ENCODE data around the gene BSCL2. TPM values are rescaled to one million over a fixed set of nuclear protein-coding genes. Genes with fewer than 3 reads are reported as not detected.
"Not testable (repeated sequence)": the region's sequence is repeated elsewhere in the genome, so short reads cannot be mapped to it uniquely, and the experiment has no call there.

BSCL2 gene
- total RNA-seq, 1 donor from 2014 or later: 45.2 TPM

DNA sequence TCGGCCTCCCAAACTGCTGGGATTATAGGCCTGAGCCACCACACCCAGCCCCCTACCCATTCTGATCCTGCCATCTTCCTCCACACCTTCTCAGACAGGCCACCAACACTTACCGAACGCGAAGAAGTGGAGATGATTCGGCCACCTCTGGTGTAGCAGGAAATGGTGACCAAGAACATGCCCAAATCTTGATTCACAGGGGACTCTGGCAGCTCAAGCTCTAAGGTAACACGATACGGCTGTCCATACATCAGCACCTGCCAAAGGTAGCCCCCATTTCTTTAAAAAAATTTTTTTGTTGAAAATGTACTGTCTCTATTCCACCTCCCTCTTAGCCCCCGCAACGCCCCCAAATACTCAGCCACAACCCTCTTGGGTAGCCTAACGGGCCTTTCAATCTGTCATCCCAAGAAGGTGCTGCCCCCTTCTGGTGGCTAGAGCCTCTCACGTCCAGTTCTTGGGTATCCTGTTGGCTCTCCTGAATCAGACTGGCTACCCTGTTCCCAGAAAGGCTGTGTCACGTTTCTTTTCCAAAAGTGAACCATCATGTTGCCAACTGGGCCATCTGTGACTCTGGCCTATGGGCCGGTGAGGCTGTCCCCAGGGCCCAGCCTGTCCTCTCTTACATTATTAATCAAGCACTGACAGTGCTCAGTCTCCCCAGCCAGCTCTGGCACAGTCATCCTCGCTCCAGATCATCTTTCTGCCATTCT lies 12.6 kb downstream of the BSCL2 start:
- Histone ChIP-seq H3K27me3 (ENCODE audit: control insufficient read depth, insufficient read depth, low read length) (no peaks in the 10 kb centered on the region), H3K36me3 (ENCODE audit: control insufficient read depth, insufficient read depth, low read length) (no peaks in the 10 kb centered on the region), H3K4me3 (ENCODE audit: low read depth, low read length) (no peak overlapping the region)
- TF ChIP-seq, protein P1, sequence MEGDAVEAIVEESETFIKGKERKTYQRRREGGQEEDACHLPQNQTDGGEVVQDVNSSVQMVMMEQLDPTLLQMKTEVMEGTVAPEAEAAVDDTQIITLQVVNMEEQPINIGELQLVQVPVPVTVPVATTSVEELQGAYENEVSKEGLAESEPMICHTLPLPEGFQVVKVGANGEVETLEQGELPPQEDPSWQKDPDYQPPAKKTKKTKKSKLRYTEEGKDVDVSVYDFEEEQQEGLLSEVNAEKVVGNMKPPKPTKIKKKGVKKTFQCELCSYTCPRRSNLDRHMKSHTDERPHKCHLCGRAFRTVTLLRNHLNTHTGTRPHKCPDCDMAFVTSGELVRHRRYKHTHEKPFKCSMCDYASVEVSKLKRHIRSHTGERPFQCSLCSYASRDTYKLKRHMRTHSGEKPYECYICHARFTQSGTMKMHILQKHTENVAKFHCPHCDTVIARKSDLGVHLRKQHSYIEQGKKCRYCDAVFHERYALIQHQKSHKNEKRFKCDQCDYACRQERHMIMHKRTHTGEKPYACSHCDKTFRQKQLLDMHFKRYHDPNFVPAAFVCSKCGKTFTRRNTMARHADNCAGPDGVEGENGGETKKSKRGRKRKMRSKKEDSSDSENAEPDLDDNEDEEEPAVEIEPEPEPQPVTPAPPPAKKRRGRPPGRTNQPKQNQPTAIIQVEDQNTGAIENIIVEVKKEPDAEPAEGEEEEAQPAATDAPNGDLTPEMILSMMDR (IDR thresholded peaks at IDR 0.05; ENCODE audit: insufficient read depth, low read length, poor library complexity, severe bottlenecking): peak; percentile 85
- DNase-seq (ENCODE audit: low read depth): no peak

DNA sequence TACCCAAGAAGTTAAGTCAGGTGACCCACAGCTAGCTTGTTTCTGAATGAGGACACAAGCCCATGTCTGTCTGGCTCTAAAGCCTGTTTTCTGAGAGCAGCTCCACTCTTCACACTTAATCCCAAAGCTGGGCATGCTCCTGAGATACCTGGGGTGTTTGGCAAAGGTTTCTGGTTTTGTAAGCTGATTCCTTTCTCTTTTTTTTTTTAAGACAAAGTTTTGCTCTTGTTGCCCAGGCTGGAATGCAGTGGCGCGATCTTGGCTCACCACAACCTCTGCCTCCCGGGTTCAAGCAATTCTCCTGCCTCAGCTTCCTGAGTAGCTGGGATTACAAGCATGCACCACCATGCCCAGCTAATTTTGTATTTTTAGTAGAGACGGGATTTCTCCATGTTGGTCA lies 13.6 kb downstream of the BSCL2 start:
- not testable (repeated sequence) for H3K27me3 ChIP-seq (ENCODE audit: control insufficient read depth, insufficient read depth, low read length); DNase-seq (ENCODE audit: low read depth); H3K4me3 ChIP-seq (ENCODE audit: low read depth, low read length)

GRCh38 chr11:62689421-62690183 lies 17.6 kb downstream of the BSCL2 start, which contains the start of gene LRRN4CL:
TSS of gene LRRN4CL (minus strand) at chr11:62689530. CDS start at chr11:62688508, 1,022 bp downstream.
- TF ChIP-seq, protein P1 (IDR thresholded peaks at IDR 0.05; ENCODE audit: insufficient read depth, low read length, poor library complexity, severe bottlenecking): no peak
- Histone ChIP-seq H3K4me3 (ENCODE audit: low read depth, low read length) (no peak within 1 kb of the TSS), H3K27me3 (ENCODE audit: control insufficient read depth, insufficient read depth, low read length) (peaks cover 6% of the 10 kb centered on the region), H3K36me3 (ENCODE audit: control insufficient read depth, insufficient read depth, low read length) (no peaks in the 10 kb centered on the region)
- no peak for DNase-seq (ENCODE audit: low read depth)

More for the DNA sequence above, 13.6 kb downstream of the BSCL2 start:
- not testable (repeated sequence) for H3K36me3 ChIP-seq (ENCODE audit: control insufficient read depth, insufficient read depth, low read length)

- Histone ChIP-seq H3K4me3 (ENCODE audit: low read depth, low read length) (no peak overlapping the region), H3K36me3 (ENCODE audit: control insufficient read depth, insufficient read depth, low read length) (no peaks in the 10 kb centered on the region), H3K27me3 (ENCODE audit: control insufficient read depth, insufficient read depth, low read length) (peaks cover 6% of the 10 kb centered on the region)
- TF ChIP-seq, protein P1 (IDR thresholded peaks at IDR 0.05; ENCODE audit: insufficient read depth, low read length, poor library complexity, severe bottlenecking): no peak
- no peak for DNase-seq (ENCODE audit: low read depth)
Measured at GRCh38 chr11:62688491-62688890, 18.7 kb downstream of the BSCL2 start.

GRCh38 chr11:62687508-62688396 lies 19.5 kb downstream of the BSCL2 start:
- Histone ChIP-seq H3K36me3 (ENCODE audit: control insufficient read depth, insufficient read depth, low read length) (no peaks in the 10 kb centered on the region), H3K4me3 (ENCODE audit: low read depth, low read length) (no peak overlapping the region), H3K27me3 (ENCODE audit: control insufficient read depth, insufficient read depth, low read length) (peaks cover 6% of the 10 kb centered on the region)
- TF ChIP-seq, protein P1 (IDR thresholded peaks at IDR 0.05; ENCODE audit: insufficient read depth, low read length, poor library complexity, severe bottlenecking): no peak
- DNase-seq (ENCODE audit: low read depth): no peak

DNA sequence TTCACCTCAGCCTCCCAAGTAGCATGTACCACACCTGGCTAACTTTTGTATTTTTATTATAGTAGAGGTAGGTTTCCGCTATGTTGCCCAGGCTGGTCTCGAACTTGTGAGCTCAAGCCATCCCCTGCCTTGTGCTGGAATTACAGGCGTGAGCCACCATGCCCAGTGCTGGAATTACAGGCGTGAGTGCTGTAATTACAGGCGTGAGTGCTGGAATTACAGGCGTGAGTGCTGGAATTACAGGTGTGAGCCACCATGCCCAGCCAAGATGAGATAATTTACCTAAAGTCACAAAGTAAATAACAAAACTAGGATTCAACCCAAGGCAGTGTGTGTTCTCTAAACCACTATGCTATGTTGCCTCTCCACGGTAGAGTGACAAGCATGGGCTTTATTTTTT lies 24.7 kb downstream of the BSCL2 start:
- H3K36me3 ChIP-seq (ENCODE audit: control insufficient read depth, insufficient read depth, low read length): peaks cover 3% of the 10 kb centered on the region
- H3K4me3 ChIP-seq (ENCODE audit: low read depth, low read length): no peak overlapping the region
- no peak for DNase-seq (ENCODE audit: low read depth)
- no peaks in the 10 kb centered on the region for H3K27me3 ChIP-seq (ENCODE audit: control insufficient read depth, insufficient read depth, low read length)
- TF ChIP-seq, protein P1 (IDR thresholded peaks at IDR 0.05; ENCODE audit: insufficient read depth, low read length, poor library complexity, severe bottlenecking): no peak

Data from kidney epithelial cell (primary cell).